Stimulated activated CD4-positive, alpha-beta T cell treated with anti-CD3 and anti-CD28 coated beads, TNF-alpha, amount 100 ng/mL, for 24 hours (primary cell): Measurements from ENCODE around the gene CXCR6.

Experiments used
- DNase-seq, 3 experiments: peaks; one replicate each; pipeline ENCODE4 v3.0.0-alpha.2; 2020; ENCODE audit warnings: low read depth in 3 of 3

The CXCR6 gene

GRCh38 chr3:45948311-45948781 lies 5.1 kb downstream of the CXCR6 start:
- no peak for DNase-seq

DNA sequence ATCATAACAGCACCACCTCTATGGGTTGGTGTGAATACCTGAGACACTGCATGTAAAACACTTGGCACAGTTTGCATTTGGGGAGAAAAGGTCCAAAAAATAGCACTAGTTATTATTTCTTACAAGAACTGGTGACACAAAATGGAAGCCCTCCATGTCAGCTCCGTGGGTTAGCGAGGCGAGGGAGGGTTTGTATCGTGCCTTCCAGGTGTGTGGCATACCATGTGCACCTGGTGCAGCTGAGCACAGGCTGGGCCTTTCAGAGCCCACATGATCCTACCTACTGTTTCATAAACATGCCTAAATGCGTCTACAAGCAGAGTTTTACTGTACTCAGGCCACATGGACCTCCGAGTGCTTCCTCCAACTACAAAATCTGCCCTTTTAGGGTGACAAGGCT lies 5.6 kb downstream of the CXCR6 start:
- no peak for DNase-seq

DNA sequence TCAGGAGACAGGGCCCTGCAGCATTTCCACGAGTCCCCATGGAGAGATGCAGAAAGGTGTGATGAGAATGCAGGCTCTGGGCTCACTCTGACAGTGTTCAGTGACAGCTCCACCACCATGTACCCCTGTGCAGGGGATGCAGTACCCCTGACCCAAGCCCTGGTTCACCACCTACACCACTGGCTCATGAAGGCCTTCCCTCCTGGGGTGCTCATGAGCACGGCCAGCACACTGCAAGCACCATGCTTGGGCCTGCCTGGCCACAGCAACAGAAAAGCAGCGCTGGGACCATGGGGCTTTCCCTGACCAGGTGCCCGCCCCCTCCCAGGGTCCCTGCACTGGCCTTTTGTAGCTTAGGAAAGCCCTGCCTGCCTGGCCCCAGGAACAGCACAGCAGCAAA lies 6.2 kb downstream of the CXCR6 start:
- DNase-seq, result no peak

- no peak for DNase-seq
These were observed 6.9 kb downstream of the CXCR6 start for GRCh38 chr3:45950131-45950530.

- DNase-seq, result peak in 1 of 3 experiments; percentile 41
These were observed 7.7 kb downstream of the CXCR6 start for GRCh38 chr3:45950686-45951600.

- DNase-seq, result no peak
These were observed 8.7 kb downstream of the CXCR6 start for GRCh38 chr3:45951946-45952345.

- DNase-seq, result no peak
These were observed 9.2 kb downstream of the CXCR6 start for GRCh38 chr3:45952456-45952855.

GRCh38 chr3:45953536-45953935 lies 10.3 kb downstream of the CXCR6 start:
- no peak for DNase-seq

- DNase-seq, result no peak
These were observed 11.0 kb downstream of the CXCR6 start for GRCh38 chr3:45954306-45954705.

GRCh38 chr3:45955017-45955647 lies 11.9 kb downstream of the CXCR6 start:
- no peak for DNase-seq

GRCh38 chr3:45955706-45956105 lies 12.4 kb downstream of the CXCR6 start:
- no peak for DNase-seq

DNA sequence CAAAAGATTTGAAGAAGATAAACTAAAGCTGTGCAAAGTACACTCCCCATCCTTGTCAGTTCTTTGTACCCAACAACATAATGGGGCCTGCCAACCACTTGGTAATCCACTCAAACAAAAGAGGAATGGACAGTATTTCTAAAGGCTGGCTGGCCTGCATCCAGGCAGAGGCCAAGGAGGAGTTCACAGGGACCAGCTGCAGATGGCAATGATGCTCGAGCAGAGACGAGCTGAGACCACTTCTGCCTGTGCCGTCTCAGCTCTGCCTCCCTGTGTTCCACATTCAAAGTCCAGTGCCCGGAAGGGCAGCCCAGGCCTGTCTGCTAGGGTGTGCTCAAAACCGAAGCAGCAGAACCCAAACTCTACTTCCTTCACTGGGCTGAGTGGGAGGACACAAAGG lies 14.3 kb downstream of the CXCR6 start:
- no peak for DNase-seq

DNA sequence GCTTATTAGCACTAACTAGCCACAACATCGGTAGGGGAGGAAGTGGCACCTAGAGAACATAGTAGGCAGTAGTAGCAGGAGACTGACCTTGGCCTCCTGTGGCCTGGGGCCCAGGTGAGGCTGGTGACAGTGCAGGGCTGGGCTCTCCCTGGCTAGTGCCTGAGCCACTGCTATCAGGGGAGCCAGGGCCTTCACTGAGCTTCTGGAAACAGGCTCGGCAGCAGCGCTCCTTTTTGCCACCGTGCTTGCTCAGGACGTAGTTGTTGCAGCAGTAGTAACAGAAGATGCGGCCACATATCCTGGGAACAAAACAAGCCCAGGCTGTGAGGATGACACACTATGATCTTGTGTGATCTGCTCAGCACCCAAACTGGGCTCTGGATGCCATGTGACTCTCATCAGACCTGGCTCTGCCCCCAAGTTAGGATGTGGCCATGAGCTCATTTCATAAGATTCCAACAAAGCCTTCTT lies 15.1 kb downstream of the CXCR6 start:
- DNase-seq, result no peak

- DNase-seq, result no peak
These were observed 15.9 kb downstream of the CXCR6 start for GRCh38 chr3:45959201-45959600.

GRCh38 chr3:45960289-45960688 lies 17.0 kb downstream of the CXCR6 start:
- DNase-seq, result no peak

DNA sequence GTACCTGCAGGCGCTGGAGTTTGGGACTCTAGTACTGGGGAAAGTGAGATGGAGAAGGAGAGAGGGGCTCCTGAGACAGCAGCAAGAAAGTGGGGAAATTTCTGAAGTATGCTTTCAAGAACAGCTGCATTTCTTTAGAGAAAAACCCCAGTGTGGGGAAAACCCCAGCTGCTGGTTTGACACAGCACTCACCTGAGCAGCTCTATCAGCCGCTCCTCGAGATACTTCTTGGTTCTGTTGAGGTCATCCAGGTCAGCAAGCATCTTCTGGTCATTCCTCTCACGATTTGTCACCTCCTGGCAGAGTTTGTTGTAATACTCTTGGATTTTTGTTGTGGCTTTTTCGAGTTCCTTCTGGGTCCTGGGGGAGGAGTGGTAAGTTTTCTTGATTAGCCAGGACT lies 18.8 kb downstream of the CXCR6 start:
- DNase-seq, result no peak

- DNase-seq, result peak in 1 of 3 experiments; percentile 51
These were observed 20.9 kb downstream of the CXCR6 start for GRCh38 chr3:45964139-45964538.

GRCh38 chr3:45965253-45965652 lies 22.0 kb downstream of the CXCR6 start:
- no peak for DNase-seq

- no peak for DNase-seq
These were observed 22.4 kb downstream of the CXCR6 start for GRCh38 chr3:45965653-45966052.

DNA sequence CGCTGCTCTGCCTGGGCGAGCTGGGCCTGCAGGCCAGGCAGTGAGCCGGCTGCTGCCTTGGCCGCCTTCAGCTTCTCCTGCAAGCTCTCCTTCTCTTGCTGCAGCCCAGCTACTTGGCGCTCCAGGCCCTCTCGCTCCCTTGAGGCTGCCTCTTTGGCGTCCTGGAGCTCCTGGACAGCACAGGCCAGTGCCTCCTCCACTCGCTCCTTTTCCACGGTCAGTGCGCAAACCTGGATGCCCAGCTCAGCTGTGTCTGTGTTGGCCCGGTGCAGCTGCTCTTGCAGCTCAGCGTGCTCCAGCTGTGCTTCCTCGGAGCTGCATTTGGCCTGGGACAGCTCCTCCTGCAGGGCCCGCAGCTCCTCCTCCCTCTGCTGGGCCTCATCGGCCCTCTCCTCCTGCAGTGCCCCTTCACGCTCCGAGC lies 23.1 kb downstream of the CXCR6 start:
- no peak for DNase-seq

- no peak for DNase-seq
These were observed 23.8 kb downstream of the CXCR6 start for GRCh38 chr3:45966950-45967640.

DNA sequence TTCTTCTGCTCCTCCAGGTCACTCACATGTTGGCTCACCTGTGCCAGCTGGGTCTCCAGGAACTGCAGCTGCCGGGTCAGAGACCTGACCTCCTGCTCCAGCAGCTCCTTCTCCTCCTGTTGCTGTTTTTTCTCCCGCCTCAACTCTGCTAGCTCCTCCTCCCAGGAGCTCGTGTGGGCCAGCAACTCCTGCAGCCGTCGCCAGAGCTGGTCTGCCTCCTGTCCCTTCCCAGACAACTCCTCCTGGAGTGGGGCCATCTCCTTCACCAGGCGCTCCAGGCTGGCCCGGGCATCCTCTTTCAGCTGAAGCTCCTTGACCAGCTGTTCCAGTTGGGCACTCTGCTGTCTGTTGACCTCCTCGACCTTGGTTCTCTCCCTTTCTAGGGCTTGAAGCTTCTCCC lies 24.5 kb downstream of the CXCR6 start:
- DNase-seq, result no peak
